HG03135 (cell line): ENCODE measurements around the gene GLO1.

Experiments
- ATAC-seq: cut with Tn5 transposase; IDR thresholded peaks from one replicate; pipeline ENCODE4 v1.9.1; 2021; ENCODE audit warnings: mild to moderate bottlenecking, moderate library complexity; ENCODE audit not compliant: unreplicated experiment

The GLO1 gene

GRCh38 chr6:38631186-38631783 lies 71.7 kb downstream of the GLO1 start:
- no peak for ATAC-seq
